Measurements from ENCODE around the gene MSS51. TPM values are rescaled to one million over a fixed set of nuclear protein-coding genes. Genes with fewer than 3 reads are reported as not detected.

Gene MSS51
- total RNA-seq, 1 experiment from 2014 or later: 1.7 TPM

DNA sequence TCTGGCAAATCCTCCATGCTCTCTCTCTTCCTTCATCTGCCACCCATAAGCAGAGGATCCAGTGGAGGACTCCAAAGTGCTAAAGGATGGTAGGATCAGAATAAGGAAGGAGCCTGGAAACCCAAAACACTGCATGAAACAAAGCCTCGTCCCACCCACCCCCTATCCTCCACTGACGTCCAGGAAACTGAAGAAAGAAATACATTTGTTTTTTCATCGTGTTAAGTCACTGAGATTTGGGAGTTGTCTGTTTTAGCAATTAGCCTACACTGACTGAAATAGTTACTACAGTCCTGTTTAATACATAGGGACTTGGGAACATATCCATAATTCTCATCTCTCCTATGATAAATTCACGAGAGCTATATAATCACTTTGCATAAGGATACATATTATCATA is 34.3 kb downstream of the MSS51 start:
- H3K4me3 ChIP-seq (replicated peaks in 1 of 2; ENCODE audit: low read depth in 1 of 2, low read length in 2 of 2): no peak overlapping the region
- no peaks in the 10 kb centered on the region for H3K4me1 ChIP-seq (ENCODE audit: control insufficient read depth in 1 of 2, insufficient read depth in 2 of 2, low read length in 2 of 2)
- no peak overlapping the region for H3K4me2 ChIP-seq (ENCODE audit: low read length)
- TF ChIP-seq JUND (IDR thresholded peaks at IDR 0.05) (no peak), EZH2 (IDR thresholded peaks at IDR 0.05) (no peak), EZH2phosphoT487 (IDR thresholded peaks at IDR 0.05; ENCODE audit: borderline replicate concordance) (no peak), RAD21 (IDR thresholded peaks at IDR 0.05; ENCODE audit: low read depth) (no peak), ZNF274 (IDR thresholded peaks at IDR 0.05; ENCODE audit: low read depth, low read length) (no peak), SIN3A (IDR thresholded peaks at IDR 0.05; ENCODE audit: low read depth) (no peak), CBX3 (IDR thresholded peaks at IDR 0.05; ENCODE audit: low read depth) (no peak), CEBPB (IDR thresholded peaks at IDR 0.05; ENCODE audit: low read depth) (no peak), FOSL1 (IDR thresholded peaks at IDR 0.05; ENCODE audit: low read depth) (no peak), SRF (IDR thresholded peaks at IDR 0.05; ENCODE audit: low read depth) (no peak), POLR2A (IDR thresholded peaks at IDR 0.05; ENCODE audit: borderline replicate concordance, extremely low read depth, insufficient read depth, insufficient read length) (no peak), YY1 (IDR thresholded peaks at IDR 0.05; ENCODE audit: extremely low read depth, insufficient replicate concordance, low read depth, low read length) (no peak), SP1 (IDR thresholded peaks at IDR 0.05; ENCODE audit: low read depth) (no peak)
- TF ChIP-seq, protein P1, sequence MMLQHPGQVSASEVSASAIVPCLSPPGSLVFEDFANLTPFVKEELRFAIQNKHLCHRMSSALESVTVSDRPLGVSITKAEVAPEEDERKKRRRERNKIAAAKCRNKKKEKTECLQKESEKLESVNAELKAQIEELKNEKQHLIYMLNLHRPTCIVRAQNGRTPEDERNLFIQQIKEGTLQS (IDR thresholded peaks at IDR 0.05): no peak
- TF ChIP-seq, protein P2, sequence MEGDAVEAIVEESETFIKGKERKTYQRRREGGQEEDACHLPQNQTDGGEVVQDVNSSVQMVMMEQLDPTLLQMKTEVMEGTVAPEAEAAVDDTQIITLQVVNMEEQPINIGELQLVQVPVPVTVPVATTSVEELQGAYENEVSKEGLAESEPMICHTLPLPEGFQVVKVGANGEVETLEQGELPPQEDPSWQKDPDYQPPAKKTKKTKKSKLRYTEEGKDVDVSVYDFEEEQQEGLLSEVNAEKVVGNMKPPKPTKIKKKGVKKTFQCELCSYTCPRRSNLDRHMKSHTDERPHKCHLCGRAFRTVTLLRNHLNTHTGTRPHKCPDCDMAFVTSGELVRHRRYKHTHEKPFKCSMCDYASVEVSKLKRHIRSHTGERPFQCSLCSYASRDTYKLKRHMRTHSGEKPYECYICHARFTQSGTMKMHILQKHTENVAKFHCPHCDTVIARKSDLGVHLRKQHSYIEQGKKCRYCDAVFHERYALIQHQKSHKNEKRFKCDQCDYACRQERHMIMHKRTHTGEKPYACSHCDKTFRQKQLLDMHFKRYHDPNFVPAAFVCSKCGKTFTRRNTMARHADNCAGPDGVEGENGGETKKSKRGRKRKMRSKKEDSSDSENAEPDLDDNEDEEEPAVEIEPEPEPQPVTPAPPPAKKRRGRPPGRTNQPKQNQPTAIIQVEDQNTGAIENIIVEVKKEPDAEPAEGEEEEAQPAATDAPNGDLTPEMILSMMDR (IDR thresholded peaks at IDR 0.05 in 2 of 3, conservative IDR thresholded peaks at IDR 0.05 in 1 of 3; ENCODE audit: borderline replicate concordance in 1 of 3, insufficient read depth in 1 of 3, low read depth in 2 of 3, low read length in 2 of 3): no peak
- H4K20me1 ChIP-seq (ENCODE audit: insufficient read depth): no peaks in the 10 kb centered on the region; the same call in 1 of the 2 replicates
- no peaks in the 10 kb centered on the region for H3K9me3 ChIP-seq (ENCODE audit: control insufficient read depth in 1 of 2, insufficient read depth in 1 of 2, low read depth in 1 of 2, low read length in 2 of 2)
- no peaks in the 10 kb centered on the region for H3K9me2 ChIP-seq (ENCODE audit: insufficient read depth)
- POLR2A ChIA-PET: no interaction called here
- ATAC-seq: no peak
- peaks cover 59% of the 10 kb centered on the region for H3K79me2 ChIP-seq (ENCODE audit: insufficient read depth, low read length)
- H3K9ac ChIP-seq (ENCODE audit: low read length): no peak overlapping the region
- no TSS peak for BruUV-seq (replicated peaks)
- CTCF ChIA-PET: no interaction called here
- DNase-seq (ENCODE audit: low read depth, low spot score): no peak
- peaks cover 21% of the 10 kb centered on the region in 2 experiments for H3K36me3 ChIP-seq (ENCODE audit: control insufficient read depth in 1 of 2, insufficient read depth in 2 of 2, low read length in 2 of 2)
- H3K27me3 ChIP-seq (ENCODE audit: insufficient read depth, low read length): no peaks in the 10 kb centered on the region
- no peak overlapping the region for H3K27ac ChIP-seq (ENCODE audit: low read depth, low read length)
- no peak overlapping the region for H2AFZ ChIP-seq (ENCODE audit: low read depth, low read length, poor library complexity, severe bottlenecking)
- RAD21 ChIA-PET (ENCODE audit: low non-redundant PET in 1 of 2, low total read pairs in 2 of 2, uncharacterized antibody in 2 of 2, unreplicated experiment in 2 of 2): no interaction called here
- intact Hi-C loops (cut with micrococcal nuclease): loop anchor here (10.0 kb wide), 1 partner anchor 134 kb away; no protein-coding TSS in a partner anchor
